Fibroblast of lung (primary cell): ENCODE data around the gene LRRC10B. TPM values are rescaled to one million over a fixed set of nuclear protein-coding genes. Genes with fewer than 3 reads are reported as not detected.
A peak's percentile ranks its signal among the peaks of the same experiment; 100 is the strongest.

Experiments used
- DNase-seq, 2 donors: peaks; one replicate each; pipeline versions ENCODE4 v3.0.0 to v3.0.0-alpha.2; 2010; ENCODE audit warnings: low read depth in 2 of 2
- H2AFZ ChIP-seq: 2 replicates; pipeline ENCODE4 v1.5.1; 2012; ENCODE audit warnings: low read length, control low read depth, inconsistent platforms
- H3K27ac ChIP-seq: 2 replicates; pipeline ENCODE4 v1.5.1; 2011; ENCODE audit warnings: low read length, control low read depth; ENCODE audit not compliant: insufficient read depth
- H3K27me3 ChIP-seq: 2 replicates; pipeline ENCODE4 v1.5.1; 2011; ENCODE audit warnings: mild to moderate bottlenecking, low read length; ENCODE audit not compliant: control insufficient read depth, insufficient read depth
- H3K36me3 ChIP-seq: 2 replicates; pipeline ENCODE4 v1.5.1; 2011; ENCODE audit warnings: low read length; ENCODE audit not compliant: control insufficient read depth, insufficient read depth
- H3K4me1 ChIP-seq: 2 replicates; pipeline ENCODE4 v1.5.1; 2011; ENCODE audit warnings: low read length; ENCODE audit not compliant: control insufficient read depth, insufficient read depth; ENCODE audit errors: extremely low read depth
- H3K4me2 ChIP-seq: 2 replicates; pipeline ENCODE4 v1.5.1; 2011; ENCODE audit warnings: low read length, control low read depth; ENCODE audit not compliant: insufficient read depth; ENCODE audit errors: extremely low read depth
- H3K4me3 ChIP-seq, 4 experiments: fragments of 200-600 bp in 1 of 4; sonication (generic) in 1 of 4; replicated peaks in 1 of 4; 2 replicates each; pipeline ENCODE4 v1.5.1; 2011 to 2016; ENCODE audit warnings: low read length in 4 of 4, low read depth in 3 of 4, mild to moderate bottlenecking in 3 of 4, control low read depth in 2 of 4, inconsistent platforms in 1 of 4, mixed read lengths in 1 of 4; ENCODE audit not compliant: insufficient read depth in 1 of 4; ENCODE audit errors: control extremely low read depth in 1 of 4
- H3K79me2 ChIP-seq: 2 replicates; pipeline ENCODE4 v1.5.1; 2012; ENCODE audit warnings: mild to moderate bottlenecking, low read length, inconsistent platforms; ENCODE audit not compliant: control insufficient read depth, insufficient read depth
- H3K9ac ChIP-seq: 2 replicates; pipeline ENCODE4 v1.5.1; 2011; ENCODE audit warnings: mild to moderate bottlenecking, low read length, control low read depth; ENCODE audit not compliant: insufficient read depth
- H3K9me3 ChIP-seq: 2 replicates; pipeline ENCODE4 v1.5.1; 2012; ENCODE audit warnings: low read depth, low read length; ENCODE audit not compliant: control insufficient read depth, insufficient read depth
- H4K20me1 ChIP-seq: 2 replicates; pipeline ENCODE4 v1.5.1; 2011; ENCODE audit warnings: low read length; ENCODE audit not compliant: control insufficient read depth, insufficient read depth; ENCODE audit errors: extremely low read depth
- EZH2 ChIP-seq: IDR thresholded peaks from 2 replicates; pipeline ENCODE4 v1.5.1; 2012; ENCODE audit warnings: low read length, control low read depth, mild to moderate bottlenecking; ENCODE audit errors: missing control alignments
- polyA plus RNA-seq, 2 donors: library from polyadenylated mRNA; depleted of rRNA in 1 of 2; stranded (reverse) in 1 of 2; unstranded in 1 of 2; fragments of >200 nt; gene quantifications; 2 replicates each; pipeline ENCODE4 v1.2.1, GENCODE V29; 2011 to 2012; ENCODE audit warnings: missing spikeins in 1 of 2
- total RNA-seq: library from RNA; depleted of rRNA; stranded (reverse); fragments of >200 nt; gene quantifications from 2 replicates; pipeline ENCODE4 v1.2.1, GENCODE V29; 2014
- TF ChIP-seq, protein P1 (sequence below), 2 donors: IDR thresholded peaks in 1 of 2; conservative IDR thresholded peaks in 1 of 2; 1 replicate in 1 of 2; 2 replicates in 1 of 2; pipeline ENCODE4 v1.5.1; 2011 to 2012; ENCODE audit warnings: low read length in 2 of 2, control low read depth in 1 of 2, inconsistent platforms in 1 of 2, low read depth in 1 of 2, mild to moderate bottlenecking in 1 of 2

Gene LRRC10B
- total and polyA plus RNA-seq, 2 donors (not counting 1 experiment from before 2014, with no cell fraction given), result 0.17 TPM; not detected in 1

GRCh38 chr11:61550665-61551227 is 42.2 kb downstream of the LRRC10B start:
- Histone ChIP-seq H3K36me3 (no peaks in the 10 kb centered on the region), H3K27ac (no peak overlapping the region), H3K27me3 (peaks cover 22% of the 10 kb centered on the region)

DNA sequence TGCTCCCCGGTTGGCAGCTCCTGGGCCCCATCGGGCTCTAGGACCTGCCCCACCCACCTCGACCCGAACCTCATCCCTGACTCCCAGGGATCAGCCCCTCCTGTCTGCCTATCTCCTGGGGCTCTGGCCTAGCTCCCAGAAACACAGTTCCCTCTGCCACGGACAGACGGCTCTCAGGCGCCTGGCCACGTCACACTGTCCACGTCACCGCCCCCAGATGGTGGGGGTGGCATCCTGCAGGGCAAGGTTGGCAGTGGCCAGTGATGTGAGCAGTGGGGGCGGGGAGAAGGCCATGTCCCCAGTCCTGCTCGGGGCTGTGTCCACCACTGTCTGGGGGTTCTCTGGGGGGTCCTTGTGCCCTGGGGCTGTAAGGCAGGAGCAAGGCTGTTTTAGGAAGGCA is 43.1 kb downstream of the LRRC10B start:
- DNase-seq, result peak; percentile 53 to 67
- H3K27ac ChIP-seq, result no peak overlapping the region
- H3K4me2 ChIP-seq, result no peak overlapping the region

More at GRCh38 chr11:61550665-61551227, 42.2 kb downstream of the LRRC10B start:
- no peak overlapping the region for H3K4me3 ChIP-seq
- TF ChIP-seq, protein P1, sequence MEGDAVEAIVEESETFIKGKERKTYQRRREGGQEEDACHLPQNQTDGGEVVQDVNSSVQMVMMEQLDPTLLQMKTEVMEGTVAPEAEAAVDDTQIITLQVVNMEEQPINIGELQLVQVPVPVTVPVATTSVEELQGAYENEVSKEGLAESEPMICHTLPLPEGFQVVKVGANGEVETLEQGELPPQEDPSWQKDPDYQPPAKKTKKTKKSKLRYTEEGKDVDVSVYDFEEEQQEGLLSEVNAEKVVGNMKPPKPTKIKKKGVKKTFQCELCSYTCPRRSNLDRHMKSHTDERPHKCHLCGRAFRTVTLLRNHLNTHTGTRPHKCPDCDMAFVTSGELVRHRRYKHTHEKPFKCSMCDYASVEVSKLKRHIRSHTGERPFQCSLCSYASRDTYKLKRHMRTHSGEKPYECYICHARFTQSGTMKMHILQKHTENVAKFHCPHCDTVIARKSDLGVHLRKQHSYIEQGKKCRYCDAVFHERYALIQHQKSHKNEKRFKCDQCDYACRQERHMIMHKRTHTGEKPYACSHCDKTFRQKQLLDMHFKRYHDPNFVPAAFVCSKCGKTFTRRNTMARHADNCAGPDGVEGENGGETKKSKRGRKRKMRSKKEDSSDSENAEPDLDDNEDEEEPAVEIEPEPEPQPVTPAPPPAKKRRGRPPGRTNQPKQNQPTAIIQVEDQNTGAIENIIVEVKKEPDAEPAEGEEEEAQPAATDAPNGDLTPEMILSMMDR (conservative IDR thresholded peaks at IDR 0.05 in 1 of 2, IDR thresholded peaks at IDR 0.05 in 1 of 2; ENCODE audit: low read depth in 1 of 2, low read length in 2 of 2), result no peak
- TF ChIP-seq EZH2, result no peak
- H3K4me1 ChIP-seq, result peaks cover 5% of the 10 kb centered on the region
- no peak overlapping the region for H3K4me2 ChIP-seq
- no peaks in the 10 kb centered on the region for H3K9me3 ChIP-seq
- H2AFZ ChIP-seq, result no peak overlapping the region
- no peak for DNase-seq
- H4K20me1 ChIP-seq, result no peaks in the 10 kb centered on the region
- H3K79me2 ChIP-seq, result no peaks in the 10 kb centered on the region
- H3K9ac ChIP-seq, result no peak overlapping the region

GRCh38 chr11:61552108-61552635 is 43.6 kb downstream of the LRRC10B start:
- H3K4me3 ChIP-seq, result no peak overlapping the region
- no peak overlapping the region for H3K27ac ChIP-seq
- DNase-seq, result no peak
- H3K36me3 ChIP-seq, result no peaks in the 10 kb centered on the region
- no peaks in the 10 kb centered on the region for H4K20me1 ChIP-seq
- H3K4me2 ChIP-seq, result no peak overlapping the region
- H3K4me1 ChIP-seq, result peaks cover 5% of the 10 kb centered on the region
- TF ChIP-seq, protein P1 (conservative IDR thresholded peaks at IDR 0.05 in 1 of 2, IDR thresholded peaks at IDR 0.05 in 1 of 2; ENCODE audit: low read depth in 1 of 2, low read length in 2 of 2), result no peak
- TF ChIP-seq EZH2, result no peak
- no peaks in the 10 kb centered on the region for H3K79me2 ChIP-seq
- H3K9ac ChIP-seq, result no peak overlapping the region
- no peak overlapping the region for H2AFZ ChIP-seq
- H3K27me3 ChIP-seq, result peaks cover 33% of the 10 kb centered on the region
- H3K9me3 ChIP-seq, result no peaks in the 10 kb centered on the region

More for the DNA sequence above, 43.1 kb downstream of the LRRC10B start:
- no peak overlapping the region for H3K4me3 ChIP-seq
- no peaks in the 10 kb centered on the region for H3K9me3 ChIP-seq
- no peak overlapping the region for H2AFZ ChIP-seq
- no peaks in the 10 kb centered on the region for H3K79me2 ChIP-seq
- no peaks in the 10 kb centered on the region for H3K36me3 ChIP-seq
- H3K4me1 ChIP-seq, result peaks cover 5% of the 10 kb centered on the region
- no peak overlapping the region for H3K9ac ChIP-seq
- no peak for TF ChIP-seq EZH2
- TF ChIP-seq, protein P1 (conservative IDR thresholded peaks at IDR 0.05 in 1 of 2, IDR thresholded peaks at IDR 0.05 in 1 of 2; ENCODE audit: low read depth in 1 of 2, low read length in 2 of 2), result peak in 1 of 2 donors; percentile 2
- H4K20me1 ChIP-seq, result no peaks in the 10 kb centered on the region
- H3K27me3 ChIP-seq, result peaks cover 31% of the 10 kb centered on the region
